ENCODE results near the gene RNU5B-1.
"Not testable (repeated sequence)": the region's sequence is repeated elsewhere in the genome, so short reads cannot be mapped to it uniquely, and the experiment has no call there.

Gene RNU5B-1

GRCh38 chr15:65346856-65347598, 42.5 kb downstream of the RNU5B-1 start:
- no peak for FAIRE-seq

GRCh38 chr15:65347756-65348155, 43.3 kb downstream of the RNU5B-1 start:
- FAIRE-seq, result not testable (repeated sequence)

GRCh38 chr15:65349338-65349737, 44.9 kb downstream of the RNU5B-1 start:
- FAIRE-seq, result no peak

GRCh38 chr15:65351972-65352371, 47.5 kb downstream of the RNU5B-1 start:
- not testable (repeated sequence) for FAIRE-seq
